ENCODE measurements around the gene BMF.

DNA sequence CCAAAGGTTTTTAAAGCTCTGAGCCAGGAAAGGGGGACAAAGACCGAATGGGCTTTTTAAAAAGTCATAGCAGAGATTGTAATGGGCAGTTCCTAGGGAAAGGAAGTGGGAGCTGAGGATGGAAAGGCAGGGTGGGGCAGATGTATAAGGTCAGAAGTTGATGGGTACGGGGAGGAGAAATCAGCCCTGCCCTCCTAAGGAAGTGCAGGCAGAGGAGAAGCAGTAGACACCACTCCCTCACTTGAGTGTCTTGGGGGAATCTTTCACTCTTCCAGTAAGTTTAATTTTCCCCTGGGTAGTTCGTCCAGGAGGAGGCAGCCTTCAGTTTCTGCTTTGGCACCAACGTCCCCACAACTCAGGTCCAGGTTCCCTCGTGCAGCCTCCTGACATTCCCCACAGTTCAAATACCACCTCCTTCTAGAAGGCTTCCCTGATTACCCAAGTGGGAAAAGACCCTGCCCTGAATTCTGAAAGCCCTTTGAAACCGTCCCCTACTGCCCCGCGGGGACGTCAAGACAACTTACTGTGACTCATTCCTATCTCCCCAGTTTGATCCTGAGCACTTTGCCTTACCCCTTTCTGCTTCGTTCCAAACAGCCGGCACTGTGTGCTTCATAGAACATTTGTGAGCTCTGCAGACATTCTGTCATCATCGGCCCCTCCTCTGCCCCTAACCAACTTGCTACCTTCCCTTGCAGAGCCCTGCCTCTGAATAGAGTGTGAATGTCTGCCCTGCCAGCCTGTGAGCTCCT is 55.4 kb downstream of the BMF start:
- TF ChIP-seq GATA2 (IDR thresholded peaks at IDR 0.05; ENCODE audit: low read depth, low read length) (no peak), GATA3 (IDR thresholded peaks at IDR 0.05; ENCODE audit: low read depth, low read length) (no peak)
